HepG2 (cell line): ENCODE measurements around the gene ZFR. TPM values are rescaled to one million over a fixed set of nuclear protein-coding genes. Genes with fewer than 3 reads are reported as not detected.
A peak's percentile ranks its signal among the peaks of the same experiment; 100 is the strongest.

Experiments used
- ATAD3A ChIP-seq: sonication (generic); formaldehyde crosslinking; IDR thresholded peaks from 2 replicates; pipeline ENCODE4 v1.4.0; 2020; ENCODE audit warnings: missing genetic modification reagents
- ATF4 ChIP-seq, 2 experiments: fragments of 450-650 bp in 1 of 2; sonication (generic) in 1 of 2; formaldehyde crosslinking; IDR thresholded peaks; 2 replicates each; pipeline versions ENCODE4 v1.5.0 to v1.8.0; 2020 to 2022; ENCODE audit warnings: mild to moderate bottlenecking in 1 of 2, missing genetic modification reagents in 1 of 2
- ATF6 ChIP-seq: sonication (generic); formaldehyde crosslinking; conservative IDR thresholded peaks from 2 replicates; pipeline ENCODE4 v1.4.0; 2020; ENCODE audit warnings: missing genetic modification reagents
- BCL6 ChIP-seq: IDR thresholded peaks from 2 replicates; pipeline ENCODE4 v1.6.1; 2016; ENCODE audit warnings: missing genetic modification reagents, missing compliant biosample characterization
- DMAP1 ChIP-seq: IDR thresholded peaks from 2 replicates; pipeline ENCODE4 v1.6.1; 2016
- DNMT1 ChIP-seq: sonication (generic); formaldehyde crosslinking; IDR thresholded peaks from 2 replicates; pipeline ENCODE4 v1.5.1; 2020; ENCODE audit warnings: mild to moderate bottlenecking, missing genetic modification reagents
- DNMT3B ChIP-seq: conservative IDR thresholded peaks from 2 replicates; pipeline ENCODE4 v1.6.1; 2016; ENCODE audit warnings: missing biosample characterization, control low read depth
- GTF2F1 ChIP-seq: fragments of 150-350 bp; IDR thresholded peaks from 2 replicates; pipeline ENCODE4 v1.6.1; 2014; ENCODE audit warnings: low read length
- HOXA5 ChIP-seq: sonication (generic); formaldehyde crosslinking; IDR thresholded peaks from 2 replicates; pipeline ENCODE4 v1.4.0; 2020; ENCODE audit warnings: missing genetic modification reagents
- KDM6A ChIP-seq: IDR thresholded peaks from 2 replicates; pipeline ENCODE4 v1.6.1; 2016; ENCODE audit warnings: low read depth
- KMT2A ChIP-seq: sonication (generic); formaldehyde crosslinking; IDR thresholded peaks from 2 replicates; pipeline ENCODE4 v1.4.0; 2020; ENCODE audit warnings: missing genetic modification reagents
- KMT2B ChIP-seq: IDR thresholded peaks from 2 replicates; pipeline ENCODE4 v1.6.1; 2016; ENCODE audit warnings: missing genetic modification reagents, missing compliant biosample characterization
- MTA3 ChIP-seq: sonication (generic); formaldehyde crosslinking; IDR thresholded peaks from 2 replicates; pipeline ENCODE4 v1.4.0; 2020; ENCODE audit warnings: missing genetic modification reagents
- MYNN ChIP-seq: sonication (generic); formaldehyde crosslinking; IDR thresholded peaks from 2 replicates; pipeline ENCODE4 v1.4.0; 2020; ENCODE audit warnings: mild to moderate bottlenecking, low read depth, missing genetic modification reagents
- RXRB ChIP-seq: IDR thresholded peaks from 2 replicates; pipeline ENCODE4 v1.6.1; 2016; ENCODE audit warnings: borderline replicate concordance, missing genetic modification reagents, missing compliant biosample characterization
- SNAI1 ChIP-seq: sonication (generic); formaldehyde crosslinking; IDR thresholded peaks from 2 replicates; pipeline ENCODE4 v1.5.0; 2020; ENCODE audit warnings: mild to moderate bottlenecking, missing genetic modification reagents, borderline replicate concordance
- TFAP4 ChIP-seq: sonication (generic); IDR thresholded peaks from 2 replicates; pipeline ENCODE4 v1.6.1; 2016; ENCODE audit warnings: low read depth, borderline replicate concordance
- TFDP1 ChIP-seq: IDR thresholded peaks from 2 replicates; pipeline ENCODE4 v1.6.1; 2016; ENCODE audit warnings: missing compliant biosample characterization, missing genetic modification reagents, borderline replicate concordance
- ZEB1 ChIP-seq: IDR thresholded peaks from 2 replicates; pipeline ENCODE4 v1.6.1; 2012; ENCODE audit warnings: mild to moderate bottlenecking, low read depth, inconsistent platforms; ENCODE audit not compliant: insufficient replicate concordance
- ZFP1 ChIP-seq: IDR thresholded peaks from 2 replicates; pipeline ENCODE4 v1.6.1; 2016
- ZFP37 ChIP-seq: sonication (generic); formaldehyde crosslinking; IDR thresholded peaks from 2 replicates; pipeline ENCODE4 v1.4.0; 2020; ENCODE audit warnings: missing genetic modification reagents, borderline replicate concordance
- ZKSCAN5 ChIP-seq: sonication (generic); formaldehyde crosslinking; IDR thresholded peaks from 2 replicates; pipeline ENCODE4 v1.5.1; 2020; ENCODE audit warnings: mild to moderate bottlenecking, missing genetic modification reagents
- ZKSCAN8 ChIP-seq: IDR thresholded peaks from 2 replicates; pipeline ENCODE4 v1.6.1; 2016; ENCODE audit warnings: borderline replicate concordance, missing genetic modification reagents, missing compliant biosample characterization
- ZMYM2 ChIP-seq: sonication (generic); formaldehyde crosslinking; IDR thresholded peaks from 2 replicates; pipeline ENCODE4 v1.8.0; 2022; ENCODE audit warnings: mild to moderate bottlenecking, missing genetic modification reagents
- ZNF124 ChIP-seq: sonication (generic); formaldehyde crosslinking; IDR thresholded peaks from 2 replicates; pipeline ENCODE4 v1.4.0; 2020; ENCODE audit warnings: missing genetic modification reagents
- ZNF549 ChIP-seq: sonication (generic); formaldehyde crosslinking; IDR thresholded peaks from 2 replicates; pipeline ENCODE4 v1.5.0; 2020; ENCODE audit warnings: missing genetic modification reagents
- ZNF644 ChIP-seq: IDR thresholded peaks from 2 replicates; pipeline ENCODE4 v1.6.1; 2016; ENCODE audit warnings: low read depth
- ZNF672 ChIP-seq: sonication (generic); formaldehyde crosslinking; IDR thresholded peaks from 2 replicates; pipeline ENCODE4 v1.8.1; 2022; ENCODE audit warnings: missing genetic modification reagents
- ZNF747 ChIP-seq: sonication (generic); formaldehyde crosslinking; IDR thresholded peaks from 2 replicates; pipeline ENCODE4 v1.8.1; 2023; ENCODE audit warnings: missing genetic modification reagents, mild to moderate bottlenecking, borderline replicate concordance
- ZNF839 ChIP-seq: sonication (generic); formaldehyde crosslinking; IDR thresholded peaks from 2 replicates; pipeline ENCODE4 v1.4.0; 2020; ENCODE audit warnings: missing genetic modification reagents, mild to moderate bottlenecking, borderline replicate concordance
- ZNF891 ChIP-seq: sonication (generic); formaldehyde crosslinking; IDR thresholded peaks from 2 replicates; pipeline ENCODE4 v1.5.0; 2020; ENCODE audit warnings: mild to moderate bottlenecking, missing genetic modification reagents
- ZSCAN21 ChIP-seq: sonication (generic); formaldehyde crosslinking; IDR thresholded peaks from 2 replicates; pipeline ENCODE4 v1.8.0; 2022; ENCODE audit warnings: mild to moderate bottlenecking, missing genetic modification reagents, moderate library complexity, borderline replicate concordance
- polyA plus RNA-seq, 8 experiments: library from polyadenylated mRNA; depleted of rRNA in 3 of 8; stranded (reverse) in 7 of 8; unstranded in 1 of 8; fragments of >200 nt; fragmentation: Illumina TruSeq in 4 of 8; extraction: Trizol in 4 of 8; gene quantifications; 2 replicates each; pipeline versions ENCODE4 v1.2.1 to v1.2.3, GENCODE V29; 2011 to 2016; ENCODE audit warnings: low read depth in 4 of 8, missing spikeins in 1 of 8, mixed read lengths in 1 of 8; ENCODE audit not compliant: insufficient read depth in 1 of 8
- total RNA-seq, 5 experiments: library from RNA; depleted of rRNA; stranded (reverse); fragments of >200 nt; fragmentation: Illumina TruSeq; extraction: Trizol; gene quantifications; 2 replicates each; pipeline ENCODE4 v1.2.3, GENCODE V29; 2016; ENCODE audit warnings: low read depth in 1 of 5

ZFR gene
- total and polyA plus RNA-seq, 2 of the 13 experiments (the other 11 are each of a cell fraction or from before 2014, with no cell fraction given), result 89.0 to 92.8 TPM

- no peak for TF ChIP-seq DNMT1 (CRISPR knock-in tag)
- peak; percentile 97 for TF ChIP-seq ZKSCAN5 (CRISPR knock-in tag)
- no peak for TF ChIP-seq GTF2F1
- TF ChIP-seq HOXA5 (CRISPR knock-in tag), result no peak
- TF ChIP-seq ZEB1, result no peak
- no peak for TF ChIP-seq ZNF747
- TF ChIP-seq DMAP1, result no peak
- no peak for TF ChIP-seq ZNF839 (CRISPR knock-in tag)
- TF ChIP-seq ATF4 (CRISPR knock-in tag; IDR thresholded peaks at IDR 0.05), result no peak
- peak; percentile 45; the same call in 1 of the 2 replicates for TF ChIP-seq ZFP1 (CRISPR knock-in tag)
- no peak for TF ChIP-seq SNAI1 (CRISPR knock-in tag)
- no peak for TF ChIP-seq ZNF124 (CRISPR knock-in tag)
- 0 out of 2 replicates have a peak, but pooled peaks have one; percentile 26 for TF ChIP-seq ZNF644 (CRISPR knock-in tag)
- TF ChIP-seq MTA3 (CRISPR knock-in tag), result no peak
- no peak for TF ChIP-seq DNMT3B
- TF ChIP-seq KMT2A, result no peak; the same call in 1 of the 2 replicates
- TF ChIP-seq ZNF672 (CRISPR knock-in tag), result no peak
- no peak for TF ChIP-seq ZFP37
- TF ChIP-seq ZNF891, result no peak
- TF ChIP-seq ZSCAN21 (CRISPR knock-in tag), result no peak
- no peak; the same call in 1 of the 2 replicates for TF ChIP-seq ZKSCAN8
- no peak for TF ChIP-seq MYNN (CRISPR knock-in tag)
- no peak for TF ChIP-seq ATAD3A (CRISPR knock-in tag)
- TF ChIP-seq RXRB (CRISPR knock-in tag), result no peak
- TF ChIP-seq BCL6 (CRISPR knock-in tag), result no peak
- no peak for TF ChIP-seq KDM6A
- no peak for TF ChIP-seq KMT2B
- no peak for TF ChIP-seq ATF6
- no peak for TF ChIP-seq TFAP4
- no peak for TF ChIP-seq ZNF549 (CRISPR knock-in tag)
- TF ChIP-seq ZMYM2, result no peak
- no peak for TF ChIP-seq TFDP1 (CRISPR knock-in tag)
Measured at GRCh38 chr5:32331935-32332274, 112.6 kb downstream of the ZFR start (continued).
